Thyroid gland (tissue), 4 donors: ENCODE data around the gene RHPN2. TPM values are rescaled to one million over a fixed set of nuclear protein-coding genes. Genes with fewer than 3 reads are reported as not detected.

ENCODE experiments used
- DNase-seq, 2 donors: peaks; one replicate each; pipeline ENCODE4 v3.0.0-alpha.2; 2019
- H3K27ac ChIP-seq, 3 donors: fragments of 200-600 bp; sonication (generic); 1 replicate in 2 of 3; 2 replicates in 1 of 3; pipeline ENCODE4 v1.5.1; 2016 to 2019; ENCODE audit warnings: mild to moderate bottlenecking in 1 of 3, moderate library complexity in 1 of 3
- H3K27me3 ChIP-seq: fragments of 200-600 bp; sonication (generic); one replicate; pipeline ENCODE4 v1.5.1; 2019
- H3K36me3 ChIP-seq, 2 donors: fragments of 200-600 bp; sonication (generic); one replicate each; pipeline ENCODE4 v1.5.1; 2016 to 2019
- H3K4me1 ChIP-seq, 2 donors: fragments of 200-600 bp; sonication (generic); one replicate each; pipeline ENCODE4 v1.5.1; 2017 to 2019
- H3K4me3 ChIP-seq, 3 donors: fragments of 200-600 bp; sonication (generic); replicated peaks in 1 of 3; 1 replicate in 2 of 3; 2 replicates in 1 of 3; pipeline ENCODE4 v1.5.1; 2016; ENCODE audit warnings: mild to moderate bottlenecking in 1 of 3
- H3K9me3 ChIP-seq: fragments of 200-600 bp; sonication (generic); one replicate; pipeline ENCODE4 v1.5.1; 2017
- CTCF ChIP-seq, 6 experiments: fragments of 200-600 bp in 3 of 6; fragments of 450-650 bp in 3 of 6; sonication (generic) in 3 of 6; IDR thresholded peaks; one replicate each; pipeline ENCODE4 v1.5.1; 2016 to 2019; ENCODE audit warnings: antibody characterized with exemption in 6 of 6, mild to moderate bottlenecking in 2 of 6, inconsistent platforms in 1 of 6, moderate library complexity in 1 of 6
- POLR2A ChIP-seq, 2 donors: fragments of 450-650 bp; IDR thresholded peaks; one replicate each; pipeline ENCODE4 v1.6.1; 2017; ENCODE audit warnings: antibody characterized with exemption in 2 of 2, mild to moderate bottlenecking in 2 of 2, moderate library complexity in 1 of 2
- WGBS, 2 donors: methylation state at CpG; one replicate each; pipeline ENCODE4 v1.1.5; 2017; 5-methylcytosine and 5-hydroxymethylcytosine counted together
- intact Hi-C: fragments of 100-400 bp; cut with DNase I; formaldehyde crosslinking; loops from one replicate; pipeline ENCODE4 v1.15.1; 2023
- total RNA-seq, 4 donors: library from RNA; depleted of rRNA; stranded (reverse); fragments of >200 nt; gene quantifications; one replicate each; pipeline ENCODE4 v1.2.3, GENCODE V29; 2016

Gene RHPN2
- total RNA-seq, 4 donors from 2014 or later, result 11.2 to 16.9 (median 13.9) TPM

- DNase-seq, result peak; percentile 90 to 91
- Histone ChIP-seq H3K4me3 (peak within 1 kb of the TSS; percentile 76 to 80 (median 78)), H3K27ac (peak within 1 kb of the TSS in 2 of 3 donors; percentile 46 to 59), H3K9me3 (no peaks in the 10 kb centered on the region), H3K36me3 (no peaks in the 10 kb centered on the region), H3K4me1 (peaks cover 9 to 10% of the 10 kb centered on the region in 2 donors), H3K27me3 (no peaks in the 10 kb centered on the region)
- 0% methylated on average over 33 to 50 of the region's 62 CpGs for whole genome bisulfite sequencing, 2 donors
- intact Hi-C loops, result loop anchor here (5.0 kb wide), 1 partner anchor 104 kb away; no protein-coding TSS in a partner anchor
- TF ChIP-seq CTCF (IDR thresholded peaks at IDR 0.05) (peak in 1 of 6 experiments; percentile 28), POLR2A (IDR thresholded peaks at IDR 0.05) (peak in 1 of 2 donors; percentile 46)
Observed at GRCh38 chr19:33080761-33081681, 16.3 kb upstream of the RHPN2 start, which contains the start of gene GPATCH1. TSS of gene GPATCH1 (plus strand) at chr19:33081181. CDS start at chr19:33081194, 13 bp downstream.

DNA sequence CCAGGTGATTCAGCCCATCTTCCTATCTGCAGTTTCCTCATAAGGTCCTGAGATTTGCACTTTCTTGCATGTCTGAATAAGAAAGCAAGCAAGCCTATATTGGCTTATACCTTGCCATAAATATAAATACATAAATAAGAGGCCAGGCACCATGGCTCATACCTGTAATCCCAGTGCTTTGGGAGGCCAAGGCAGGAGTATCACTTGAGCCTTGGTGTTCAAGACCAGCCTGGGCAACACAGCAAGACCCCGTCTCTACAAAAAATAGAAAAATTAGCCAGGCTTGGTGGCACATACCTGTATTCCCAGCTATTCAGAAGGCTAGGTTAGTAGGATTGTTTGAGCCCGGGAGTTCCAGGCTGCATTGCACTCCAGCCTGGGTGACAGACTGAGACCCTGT lies 10.8 kb upstream of the RHPN2 start:
- 85 to 87% methylated on average over 2 of the region's 2 CpGs for WGBS, 2 donors
- no peak for TF ChIP-seq CTCF (IDR thresholded peaks at IDR 0.05)
- no peak for TF ChIP-seq POLR2A (IDR thresholded peaks at IDR 0.05)
- Histone ChIP-seq H3K4me1 (no peaks in the 10 kb centered on the region), H3K36me3 (no peaks in the 10 kb centered on the region), H3K9me3 (no peaks in the 10 kb centered on the region), H3K27ac (no peak overlapping the region), H3K27me3 (no peaks in the 10 kb centered on the region), H3K4me3 (no peak overlapping the region)
- DNase-seq, result no peak
- intact Hi-C loops, result no loop called here

DNA sequence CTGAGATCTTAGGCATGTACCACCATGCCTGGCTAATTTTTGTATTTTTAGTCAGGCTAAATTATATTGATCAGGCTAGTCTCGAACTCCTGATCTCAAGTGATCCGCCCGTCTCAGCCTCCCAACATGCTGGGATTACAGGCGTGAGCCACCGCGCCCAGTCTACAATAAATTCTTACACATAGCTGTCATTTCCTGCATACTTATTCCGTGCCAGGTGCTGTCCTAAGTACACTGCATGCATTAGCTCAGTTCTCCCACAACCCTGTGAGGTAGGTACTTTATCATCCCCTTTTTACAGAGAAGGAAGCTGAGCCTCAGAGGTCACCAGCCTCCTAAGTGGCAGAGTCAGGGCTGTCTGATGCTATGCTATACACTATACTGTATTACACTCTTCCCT lies 7.2 kb upstream of the RHPN2 start:
- TF ChIP-seq POLR2A (IDR thresholded peaks at IDR 0.05), result no peak
- TF ChIP-seq CTCF (IDR thresholded peaks at IDR 0.05), result no peak
- H3K4me1 ChIP-seq, result no peaks in the 10 kb centered on the region
- H3K9me3 ChIP-seq, result no peaks in the 10 kb centered on the region
- H3K4me3 ChIP-seq, result no peak overlapping the region
- no peak for DNase-seq
- WGBS, 2 donors, result 90 to 91% methylated on average over 7 of the region's 7 CpGs
- no peak overlapping the region for H3K27ac ChIP-seq
- intact Hi-C loops, result no loop called here
- no peaks in the 10 kb centered on the region for H3K36me3 ChIP-seq
- no peaks in the 10 kb centered on the region for H3K27me3 ChIP-seq

DNA sequence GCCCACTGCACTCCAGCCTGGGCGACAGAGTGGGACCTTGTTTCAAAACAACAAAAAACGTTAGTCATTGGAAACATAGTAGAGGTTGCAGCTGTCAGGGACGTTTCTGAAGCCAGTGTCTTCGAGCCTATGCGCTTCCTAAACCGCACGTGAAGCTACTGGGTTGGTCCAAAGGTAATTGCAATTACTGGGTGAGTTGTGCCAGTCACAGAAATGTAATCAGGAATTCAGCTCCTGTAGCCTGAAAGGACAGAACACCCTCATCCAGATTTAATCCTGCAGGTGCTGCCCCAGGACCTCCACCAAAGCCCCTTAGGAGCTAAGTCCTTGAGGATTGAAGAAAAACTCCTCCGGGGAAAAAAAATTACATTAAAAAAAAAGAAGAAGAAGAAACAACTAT lies 2.4 kb upstream of the RHPN2 start:
- intact Hi-C loops, result no loop called here
- DNase-seq, result no peak
- no peak for TF ChIP-seq POLR2A (IDR thresholded peaks at IDR 0.05)
- no peak for TF ChIP-seq CTCF (IDR thresholded peaks at IDR 0.05)
- Histone ChIP-seq H3K27ac (no peak overlapping the region), H3K4me3 (no peak overlapping the region), H3K27me3 (no peaks in the 10 kb centered on the region), H3K36me3 (no peaks in the 10 kb centered on the region), H3K4me1 (peaks cover 9 to 14% of the 10 kb centered on the region in 2 donors), H3K9me3 (no peaks in the 10 kb centered on the region)
- WGBS, 2 donors, result 73 to 80% methylated on average over 7 to 8 of the region's 8 CpGs

DNA sequence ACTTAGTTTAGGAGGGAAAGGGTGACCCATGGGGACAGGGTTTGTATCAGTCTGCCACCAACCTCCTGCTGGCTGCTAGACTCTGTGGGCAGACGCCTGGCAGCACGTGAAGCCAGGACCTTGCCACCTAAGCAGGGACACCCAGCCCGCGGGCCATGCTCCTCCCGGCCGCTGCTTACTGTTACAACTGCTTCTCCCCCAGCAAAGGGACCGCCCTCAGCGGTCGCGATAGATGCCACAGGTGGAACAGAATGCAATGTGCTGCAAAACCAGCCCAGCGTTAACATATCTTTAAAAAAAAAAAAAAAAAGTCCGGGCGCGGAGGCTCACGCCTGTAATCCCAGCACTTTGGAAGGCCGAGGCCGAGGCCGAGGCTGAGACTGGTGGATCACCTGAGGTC lies 1.9 kb upstream of the RHPN2 start:
- intact Hi-C loops, result no loop called here
- Histone ChIP-seq H3K9me3 (no peaks in the 10 kb centered on the region), H3K36me3 (no peaks in the 10 kb centered on the region), H3K27me3 (no peaks in the 10 kb centered on the region), H3K27ac (no peak overlapping the region), H3K4me3 (no peak overlapping the region), H3K4me1 (peaks cover 9 to 14% of the 10 kb centered on the region in 2 donors)
- WGBS, 2 donors, result 86 to 88% methylated on average over 17 to 18 of the region's 18 CpGs
- peak; percentile 35 to 45 for DNase-seq
- TF ChIP-seq POLR2A (IDR thresholded peaks at IDR 0.05), result no peak
- no peak for TF ChIP-seq CTCF (IDR thresholded peaks at IDR 0.05)
